ENCODE measurements around the gene CLEC7A.

DNA sequence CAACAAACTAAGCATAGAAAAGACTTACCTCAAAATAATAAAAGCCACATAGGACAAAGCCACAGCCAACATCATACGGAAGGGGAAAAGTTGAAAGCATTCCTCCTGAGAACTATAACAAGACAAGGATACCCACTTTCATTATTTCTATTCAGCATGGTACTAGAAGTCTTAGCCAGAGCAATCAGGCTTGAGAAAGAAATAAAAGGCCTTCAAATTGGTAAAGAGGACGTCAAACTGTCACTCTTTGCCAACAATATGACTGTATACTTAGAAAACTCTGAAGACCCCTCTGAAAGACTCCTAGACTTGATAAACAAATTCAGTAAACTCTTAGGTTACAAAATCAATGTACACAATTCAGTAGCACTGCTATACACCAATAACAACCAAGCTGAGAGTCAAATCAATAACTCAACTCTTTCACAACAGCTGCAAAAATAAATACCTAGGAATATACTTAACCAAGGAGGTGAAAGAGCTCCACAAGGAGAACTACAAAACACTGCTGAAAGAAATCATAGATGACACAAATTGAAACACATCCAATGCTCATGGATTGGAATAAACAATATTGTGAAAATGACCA, 19.6 kb downstream of the CLEC7A start:
- TF ChIP-seq CTCF (conservative IDR thresholded peaks at IDR 0.05; ENCODE audit: low read length): no peak
- no peak for TF ChIP-seq EZH2phosphoT487 (IDR thresholded peaks at IDR 0.05; ENCODE audit: borderline replicate concordance)
